ENCODE data around the gene TXNL4A.
"Not testable (repeated sequence)": the region's sequence is repeated elsewhere in the genome, so short reads cannot be mapped to it uniquely, and the experiment has no call there.

TXNL4A gene

GRCh38 chr18:79965119-79965902 lies 23.1 kb downstream of the TXNL4A start:
- H3K36me3 ChIP-seq (ENCODE audit: control insufficient read depth in 5 of 5, insufficient read depth in 5 of 5, low read length in 5 of 5): peaks cover 0 to 14% (median 3%) of the 10 kb centered on the region in 5 donors
- peaks cover 3 to 22% (median 19%) of the 10 kb centered on the region in 5 donors for H3K4me1 ChIP-seq (ENCODE audit: control insufficient read depth in 5 of 5, insufficient read depth in 5 of 5, low read length in 5 of 5)
- peak overlapping the region; percentile 64 to 72 (median 69) for H3K4me3 ChIP-seq (ENCODE audit: low read depth in 1 of 5, low read length in 5 of 5)
- peak overlapping the region; percentile 26 to 83 (median 81) for H3K9ac ChIP-seq (ENCODE audit: low read length in 5 of 5)
- H3K27ac ChIP-seq (ENCODE audit: low read depth, low read length): peak overlapping the region; percentile 10
- H3K27me3 ChIP-seq (ENCODE audit: control insufficient read depth in 5 of 5, insufficient read depth in 4 of 5, low read length in 5 of 5): peaks cover 0 to 7% (median 2%) of the 10 kb centered on the region in 5 donors
- H3K9me3 ChIP-seq (ENCODE audit: control insufficient read depth in 5 of 5, low read length in 5 of 5): no peaks in the 10 kb centered on the region

- Histone ChIP-seq H3K36me3 (ENCODE audit: control insufficient read depth in 5 of 5, insufficient read depth in 5 of 5, low read length in 5 of 5) (peaks cover 0 to 8% (median 2%) of the 10 kb centered on the region in 5 donors), H3K4me3 (ENCODE audit: low read depth in 1 of 5, low read length in 5 of 5) (peak within 1 kb of the TSS; percentile 64 to 72 (median 69)), H3K4me1 (ENCODE audit: control insufficient read depth in 5 of 5, insufficient read depth in 5 of 5, low read length in 5 of 5) (peaks cover 3 to 22% (median 19%) of the 10 kb centered on the region in 5 donors), H3K9me3 (ENCODE audit: control insufficient read depth in 5 of 5, low read length in 5 of 5) (no peaks in the 10 kb centered on the region), H3K27me3 (ENCODE audit: control insufficient read depth in 5 of 5, insufficient read depth in 4 of 5, low read length in 5 of 5) (peaks cover 0 to 9% (median 2%) of the 10 kb centered on the region in 5 donors), H3K9ac (ENCODE audit: low read length in 5 of 5) (peak within 1 kb of the TSS; percentile 26 to 83 (median 81)), H3K27ac (ENCODE audit: low read depth, low read length) (peak within 1 kb of the TSS; percentile 10)
These were observed 23.8 kb downstream of the TXNL4A start, which contains the start of gene HSBP1L1 for GRCh38 chr18:79964330-79965118. HSBP1L1 (plus strand) TSS chr18:79964643; CDS start chr18:79964736, 93 bp downstream.

GRCh38 chr18:79963658-79964329 lies 24.6 kb downstream of the TXNL4A start:
- no peaks in the 10 kb centered on the region for H3K9me3 ChIP-seq (ENCODE audit: control insufficient read depth in 5 of 5, low read length in 5 of 5)
- peak overlapping the region in 1 of 5 donors; percentile 41 for H3K9ac ChIP-seq (ENCODE audit: low read length in 5 of 5)
- H3K4me3 ChIP-seq (ENCODE audit: low read depth in 1 of 5, low read length in 5 of 5): peak overlapping the region in 4 of 5 donors; percentile 64 to 72 (median 68)
- H3K4me1 ChIP-seq (ENCODE audit: control insufficient read depth in 5 of 5, insufficient read depth in 5 of 5, low read length in 5 of 5): peaks cover 3 to 22% (median 19%) of the 10 kb centered on the region in 5 donors
- H3K27ac ChIP-seq (ENCODE audit: low read depth, low read length): no peak overlapping the region
- H3K36me3 ChIP-seq (ENCODE audit: control insufficient read depth in 5 of 5, insufficient read depth in 5 of 5, low read length in 5 of 5): peaks cover 0 to 4% (median 0%) of the 10 kb centered on the region in 5 donors
- peaks cover 0 to 11% (median 2%) of the 10 kb centered on the region in 5 donors for H3K27me3 ChIP-seq (ENCODE audit: control insufficient read depth in 5 of 5, insufficient read depth in 4 of 5, low read length in 5 of 5)

- H3K27ac ChIP-seq (ENCODE audit: low read depth, low read length): no peak overlapping the region
- peaks cover 3 to 22% (median 19%) of the 10 kb centered on the region in 5 donors for H3K4me1 ChIP-seq (ENCODE audit: control insufficient read depth in 5 of 5, insufficient read depth in 5 of 5, low read length in 5 of 5)
- H3K4me3 ChIP-seq (ENCODE audit: low read depth in 1 of 5, low read length in 5 of 5): no peak overlapping the region
- no peaks in the 10 kb centered on the region for H3K9me3 ChIP-seq (ENCODE audit: control insufficient read depth in 5 of 5, low read length in 5 of 5)
- H3K9ac ChIP-seq (ENCODE audit: low read length in 5 of 5): no peak overlapping the region
- H3K36me3 ChIP-seq (ENCODE audit: control insufficient read depth in 5 of 5, insufficient read depth in 5 of 5, low read length in 5 of 5): peaks cover 0 to 4% (median 0%) of the 10 kb centered on the region in 5 donors
- peaks cover 0 to 11% (median 2%) of the 10 kb centered on the region in 5 donors for H3K27me3 ChIP-seq (ENCODE audit: control insufficient read depth in 5 of 5, insufficient read depth in 4 of 5, low read length in 5 of 5)
These were observed 25.3 kb downstream of the TXNL4A start for GRCh38 chr18:79962835-79963657.

- Histone ChIP-seq H3K27ac (ENCODE audit: low read depth, low read length) (no peak overlapping the region), H3K36me3 (ENCODE audit: control insufficient read depth in 5 of 5, insufficient read depth in 5 of 5, low read length in 5 of 5) (no peaks in the 10 kb centered on the region), H3K27me3 (ENCODE audit: control insufficient read depth in 5 of 5, insufficient read depth in 4 of 5, low read length in 5 of 5) (peaks cover 0 to 11% (median 2%) of the 10 kb centered on the region in 5 donors), H3K9ac (ENCODE audit: low read length in 5 of 5) (no peak overlapping the region), H3K4me1 (ENCODE audit: control insufficient read depth in 5 of 5, insufficient read depth in 5 of 5, low read length in 5 of 5) (peaks cover 3 to 22% (median 19%) of the 10 kb centered on the region in 5 donors), H3K9me3 (ENCODE audit: control insufficient read depth in 5 of 5, low read length in 5 of 5) (no peaks in the 10 kb centered on the region), H3K4me3 (ENCODE audit: low read depth in 1 of 5, low read length in 5 of 5) (no peak overlapping the region)
These were observed 26.1 kb downstream of the TXNL4A start for GRCh38 chr18:79962311-79962710.

GRCh38 chr18:79961527-79962291 lies 26.7 kb downstream of the TXNL4A start:
- Histone ChIP-seq H3K9ac (ENCODE audit: low read length in 5 of 5) (no peak overlapping the region), H3K9me3 (ENCODE audit: control insufficient read depth in 5 of 5, low read length in 5 of 5) (no peaks in the 10 kb centered on the region), H3K4me3 (ENCODE audit: low read depth in 1 of 5, low read length in 5 of 5) (no peak overlapping the region), H3K4me1 (ENCODE audit: control insufficient read depth in 5 of 5, insufficient read depth in 5 of 5, low read length in 5 of 5) (peaks cover 3 to 22% (median 17%) of the 10 kb centered on the region in 5 donors), H3K27ac (ENCODE audit: low read depth, low read length) (no peak overlapping the region), H3K36me3 (ENCODE audit: control insufficient read depth in 5 of 5, insufficient read depth in 5 of 5, low read length in 5 of 5) (no peaks in the 10 kb centered on the region), H3K27me3 (ENCODE audit: control insufficient read depth in 5 of 5, insufficient read depth in 4 of 5, low read length in 5 of 5) (peaks cover 0 to 11% (median 2%) of the 10 kb centered on the region in 5 donors)

- peaks cover 3 to 22% (median 17%) of the 10 kb centered on the region in 5 donors for H3K4me1 ChIP-seq (ENCODE audit: control insufficient read depth in 5 of 5, insufficient read depth in 5 of 5, low read length in 5 of 5)
- no peak overlapping the region for H3K4me3 ChIP-seq (ENCODE audit: low read depth in 1 of 5, low read length in 5 of 5)
- no peaks in the 10 kb centered on the region for H3K9me3 ChIP-seq (ENCODE audit: control insufficient read depth in 5 of 5, low read length in 5 of 5)
- peaks cover 0 to 11% (median 2%) of the 10 kb centered on the region in 5 donors for H3K27me3 ChIP-seq (ENCODE audit: control insufficient read depth in 5 of 5, insufficient read depth in 4 of 5, low read length in 5 of 5)
- H3K27ac ChIP-seq (ENCODE audit: low read depth, low read length): no peak overlapping the region
- H3K36me3 ChIP-seq (ENCODE audit: control insufficient read depth in 5 of 5, insufficient read depth in 5 of 5, low read length in 5 of 5): no peaks in the 10 kb centered on the region
- H3K9ac ChIP-seq (ENCODE audit: low read length in 5 of 5): no peak overlapping the region
These were observed 27.3 kb downstream of the TXNL4A start for GRCh38 chr18:79960921-79961526.

GRCh38 chr18:79960161-79960801 lies 28.1 kb downstream of the TXNL4A start:
- not testable (repeated sequence) for H3K4me3 ChIP-seq (ENCODE audit: low read depth in 1 of 5, low read length in 5 of 5); H3K9ac ChIP-seq (ENCODE audit: low read length in 5 of 5); H3K9me3 ChIP-seq (ENCODE audit: control insufficient read depth in 5 of 5, low read length in 5 of 5); H3K27ac ChIP-seq (ENCODE audit: low read depth, low read length); H3K36me3 ChIP-seq (ENCODE audit: control insufficient read depth in 5 of 5, insufficient read depth in 5 of 5, low read length in 5 of 5)
- Histone ChIP-seq H3K27me3 (ENCODE audit: control insufficient read depth in 5 of 5, insufficient read depth in 4 of 5, low read length in 5 of 5) (peaks cover 0 to 11% (median 2%) of the 10 kb centered on the region in 5 donors), H3K4me1 (ENCODE audit: control insufficient read depth in 5 of 5, insufficient read depth in 5 of 5, low read length in 5 of 5) (peaks cover 0 to 17% (median 12%) of the 10 kb centered on the region in 5 donors)
